Measurements from ENCODE around the gene NRCAM.

The NRCAM gene

DNA sequence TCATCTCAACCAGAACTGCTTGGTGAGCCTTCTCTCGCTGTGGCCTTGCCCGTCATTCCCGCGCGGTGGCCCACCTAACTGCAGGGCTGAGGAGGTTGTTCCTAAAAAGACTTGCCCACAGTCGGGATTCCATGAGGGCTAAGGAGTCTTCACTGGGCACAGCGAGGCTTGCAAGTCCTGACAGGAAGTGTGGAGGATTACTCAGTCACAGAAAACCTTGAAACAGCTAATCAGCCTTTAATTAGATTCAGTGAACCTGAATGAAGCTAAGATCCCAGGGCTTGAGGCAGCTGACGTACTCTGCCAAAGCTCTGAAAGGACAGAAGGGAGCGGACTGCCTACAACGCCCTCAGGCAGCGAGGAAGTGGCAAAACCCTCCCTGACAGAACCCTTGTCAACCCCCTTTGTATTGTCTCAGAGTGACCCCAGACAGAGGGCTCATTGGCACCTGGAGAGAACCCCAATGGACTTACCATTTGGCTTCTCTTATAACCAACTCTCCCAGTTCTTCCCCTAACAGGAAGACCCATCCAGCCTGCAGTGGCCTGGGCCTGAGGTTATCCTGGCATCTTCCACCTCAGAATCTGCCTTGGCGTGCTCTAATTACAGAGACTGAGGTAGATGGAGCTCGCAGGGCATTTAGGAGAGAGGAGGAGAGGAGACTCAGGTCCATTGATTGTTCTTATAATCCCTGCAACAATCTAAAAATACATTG, 323.5 kb downstream of the NRCAM start:
- Histone ChIP-seq H3K27me3 (ENCODE audit: control insufficient read depth, insufficient read depth, low read length) (no peaks in the 10 kb centered on the region), H3K4me3 (ENCODE audit: low read depth, low read length) (no peak overlapping the region), H3K9ac (no peak overlapping the region), H3K4me2 (ENCODE audit: low read length) (no peak overlapping the region), H3K27ac (no peak overlapping the region), H3K36me3 (ENCODE audit: control insufficient read depth, insufficient read depth, low read length) (no peaks in the 10 kb centered on the region), H2AFZ (no peak overlapping the region), H3K4me1 (no peaks in the 10 kb centered on the region), H3K79me2 (no peaks in the 10 kb centered on the region), H3K9me3 (ENCODE audit: control insufficient read depth, low read length) (no peaks in the 10 kb centered on the region)
- TF ChIP-seq, protein P1, sequence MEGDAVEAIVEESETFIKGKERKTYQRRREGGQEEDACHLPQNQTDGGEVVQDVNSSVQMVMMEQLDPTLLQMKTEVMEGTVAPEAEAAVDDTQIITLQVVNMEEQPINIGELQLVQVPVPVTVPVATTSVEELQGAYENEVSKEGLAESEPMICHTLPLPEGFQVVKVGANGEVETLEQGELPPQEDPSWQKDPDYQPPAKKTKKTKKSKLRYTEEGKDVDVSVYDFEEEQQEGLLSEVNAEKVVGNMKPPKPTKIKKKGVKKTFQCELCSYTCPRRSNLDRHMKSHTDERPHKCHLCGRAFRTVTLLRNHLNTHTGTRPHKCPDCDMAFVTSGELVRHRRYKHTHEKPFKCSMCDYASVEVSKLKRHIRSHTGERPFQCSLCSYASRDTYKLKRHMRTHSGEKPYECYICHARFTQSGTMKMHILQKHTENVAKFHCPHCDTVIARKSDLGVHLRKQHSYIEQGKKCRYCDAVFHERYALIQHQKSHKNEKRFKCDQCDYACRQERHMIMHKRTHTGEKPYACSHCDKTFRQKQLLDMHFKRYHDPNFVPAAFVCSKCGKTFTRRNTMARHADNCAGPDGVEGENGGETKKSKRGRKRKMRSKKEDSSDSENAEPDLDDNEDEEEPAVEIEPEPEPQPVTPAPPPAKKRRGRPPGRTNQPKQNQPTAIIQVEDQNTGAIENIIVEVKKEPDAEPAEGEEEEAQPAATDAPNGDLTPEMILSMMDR (IDR thresholded peaks at IDR 0.05): no peak

DNA sequence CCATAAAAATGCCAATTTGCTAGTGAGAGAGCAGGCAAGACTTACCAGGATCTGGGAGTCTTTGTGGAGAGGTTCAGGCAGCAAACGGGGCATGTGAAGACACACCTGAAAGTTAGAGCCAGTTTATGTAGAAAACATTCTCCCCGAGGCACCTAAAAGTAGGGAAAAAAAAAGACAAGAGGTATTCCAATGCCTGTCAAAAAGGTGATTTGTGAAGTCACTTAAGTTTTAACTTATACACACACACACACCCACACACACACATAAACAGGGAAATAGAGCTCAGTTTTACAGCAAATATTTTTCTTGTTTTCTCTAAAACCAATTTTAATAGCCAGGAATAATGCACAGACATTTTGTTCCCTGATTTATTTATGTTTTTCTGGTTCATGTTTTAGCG, 326.0 kb downstream of the NRCAM start, which contains the start of gene LAMB4:
LAMB4 (minus strand) TSS at position 101 of the 400 bp plus-strand sequence. CDS start 7,197 bp downstream, outside the sequence.
- Histone ChIP-seq H3K9ac (no peak within 1 kb of the TSS), H2AFZ (no peak within 1 kb of the TSS), H3K9me3 (ENCODE audit: control insufficient read depth, low read length) (no peaks in the 10 kb centered on the region), H3K4me3 (ENCODE audit: low read depth, low read length) (no peak within 1 kb of the TSS), H3K27me3 (ENCODE audit: control insufficient read depth, insufficient read depth, low read length) (no peaks in the 10 kb centered on the region), H3K4me1 (no peaks in the 10 kb centered on the region), H3K4me2 (ENCODE audit: low read length) (no peak within 1 kb of the TSS), H3K27ac (no peak within 1 kb of the TSS), H3K36me3 (ENCODE audit: control insufficient read depth, insufficient read depth, low read length) (no peaks in the 10 kb centered on the region), H3K79me2 (no peaks in the 10 kb centered on the region)
- TF ChIP-seq, protein P1 (IDR thresholded peaks at IDR 0.05): no peak

DNA sequence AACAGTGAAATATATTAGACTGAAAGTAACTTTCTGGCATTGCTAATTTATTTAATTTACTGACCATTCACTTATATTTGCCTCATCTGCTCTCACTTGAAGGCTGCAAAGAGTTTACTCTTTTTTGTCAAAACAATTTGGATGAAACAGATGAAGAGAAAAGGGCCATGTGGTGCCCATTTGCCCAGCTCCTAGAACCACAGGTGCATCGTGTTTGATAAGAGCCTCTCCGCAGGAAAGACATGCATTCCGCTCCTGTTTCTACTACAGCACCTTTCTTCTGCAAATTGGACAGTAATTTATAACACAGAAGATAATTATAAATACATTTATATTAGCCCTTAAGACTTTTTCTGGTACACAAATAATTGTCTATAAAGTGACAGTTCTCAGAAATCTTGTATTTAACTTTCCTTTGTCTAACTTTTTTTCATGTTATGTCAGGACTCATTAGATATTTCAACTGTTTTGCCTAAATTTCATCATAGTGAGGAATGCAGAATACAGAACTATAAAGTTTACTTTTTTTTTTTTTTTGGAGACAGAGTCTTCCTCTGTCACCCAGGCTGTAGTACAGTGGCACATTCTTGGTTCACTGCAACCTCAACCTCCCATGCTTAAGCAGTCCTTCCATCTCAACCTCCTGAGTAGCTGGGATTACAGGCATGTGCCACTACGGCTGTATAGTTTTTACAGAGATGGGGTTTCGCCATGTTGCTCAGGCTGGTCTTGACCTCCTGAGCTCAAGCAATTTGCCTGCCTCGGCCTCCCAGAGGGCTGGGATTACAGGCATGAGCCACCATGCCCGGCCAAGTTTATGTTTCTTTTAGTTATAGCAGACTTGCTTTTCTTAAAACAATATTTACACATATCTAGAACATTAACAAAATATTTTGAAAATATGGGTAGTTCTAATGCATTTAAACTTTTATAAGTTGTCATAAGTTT, 326.9 kb downstream of the NRCAM start:
- TF ChIP-seq, protein P1 (IDR thresholded peaks at IDR 0.05): no peak
- H3K4me3 ChIP-seq (ENCODE audit: low read depth, low read length): no peak overlapping the region
- no peaks in the 10 kb centered on the region for H3K9me3 ChIP-seq (ENCODE audit: control insufficient read depth, low read length)
- no peaks in the 10 kb centered on the region for H3K27me3 ChIP-seq (ENCODE audit: control insufficient read depth, insufficient read depth, low read length)
- no peaks in the 10 kb centered on the region for H3K36me3 ChIP-seq (ENCODE audit: control insufficient read depth, insufficient read depth, low read length)
- no peak overlapping the region for H2AFZ ChIP-seq
- no peak overlapping the region for H3K4me2 ChIP-seq (ENCODE audit: low read length)
- no peaks in the 10 kb centered on the region for H3K79me2 ChIP-seq
- H3K27ac ChIP-seq: no peak overlapping the region
- H3K4me1 ChIP-seq: no peaks in the 10 kb centered on the region
- no peak overlapping the region for H3K9ac ChIP-seq

DNA sequence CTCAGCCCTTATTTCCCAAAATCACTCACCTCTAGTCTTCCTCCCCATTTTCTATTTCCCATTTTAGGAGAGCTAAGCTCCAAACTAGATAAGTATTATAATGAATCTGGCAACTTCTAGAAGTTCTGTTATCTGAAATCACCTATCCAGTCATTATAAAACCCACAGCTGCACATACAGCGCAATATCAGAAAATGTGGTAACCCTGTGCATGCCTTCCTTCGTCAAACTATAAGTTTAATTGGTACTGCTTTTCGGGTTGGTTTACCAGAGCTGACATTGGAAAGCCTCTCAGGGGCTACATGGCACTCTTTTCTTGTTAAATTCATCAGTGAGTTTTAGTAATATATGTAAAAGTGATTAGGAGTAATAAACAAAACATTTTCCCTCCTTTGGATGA, 327.7 kb downstream of the NRCAM start:
- Histone ChIP-seq H3K4me3 (ENCODE audit: low read depth, low read length) (no peak overlapping the region), H3K79me2 (no peaks in the 10 kb centered on the region), H3K36me3 (ENCODE audit: control insufficient read depth, insufficient read depth, low read length) (no peaks in the 10 kb centered on the region), H3K4me2 (ENCODE audit: low read length) (no peak overlapping the region), H3K9ac (no peak overlapping the region), H2AFZ (no peak overlapping the region), H3K27ac (no peak overlapping the region), H3K4me1 (no peaks in the 10 kb centered on the region), H3K27me3 (ENCODE audit: control insufficient read depth, insufficient read depth, low read length) (no peaks in the 10 kb centered on the region), H3K9me3 (ENCODE audit: control insufficient read depth, low read length) (no peaks in the 10 kb centered on the region)
- TF ChIP-seq, protein P1 (IDR thresholded peaks at IDR 0.05): no peak

Data from parathyroid adenoma (tissue), 2 donors.